B cell (primary cell): ENCODE results near the gene ZNF516.

Experiments
- CTCF ChIP-seq: fragments of 200-600 bp; IDR thresholded peaks from one replicate; pipeline ENCODE4 v1.8.0; 2022; ENCODE audit warnings: antibody characterized with exemption, mild to moderate bottlenecking
- EZH2 ChIP-seq: IDR thresholded peaks from 2 replicates; pipeline ENCODE4 v1.6.1; 2012; ENCODE audit warnings: borderline replicate concordance, low read depth, mild to moderate bottlenecking, moderate library complexity, low read length; ENCODE audit not compliant: insufficient read depth, poor library complexity, severe bottlenecking

GRCh38 chr18:76453932-76454331 is 41.1 kb downstream of the ZNF516 start:
- TF ChIP-seq CTCF (no peak), EZH2 (no peak)
